T-helper 2 cell treated with Interferon-gamma antibody and Interleukin-4, amounts not matched to agents 100 ng/mL and 5 ng/mL, for 36 hours (primary cell): ENCODE measurements around the gene ZBTB46. TPM values are rescaled to one million over a fixed set of nuclear protein-coding genes. Genes with fewer than 3 reads are reported as not detected.
"Not testable (repeated sequence)": the region's sequence is repeated elsewhere in the genome, so short reads cannot be mapped to it uniquely, and the experiment has no call there.

Source experiments
- intact Hi-C: fragments of 100-400 bp; cut with micrococcal nuclease; formaldehyde crosslinking; loops from one replicate; pipeline ENCODE4 v1.15.1; 2023
- total RNA-seq: library from RNA; stranded (reverse); gene quantifications from 2 replicates; pipeline ENCODE4 v1.2.3, GENCODE V29; 2022

ZBTB46 gene
- total RNA-seq, 1 donor from 2014 or later = 0.32 TPM

GRCh38 chr20:63790572-63791168 lies 40.4 kb downstream of the ZBTB46 start:
- intact Hi-C loops = no loop called here

GRCh38 chr20:63789836-63790571 lies 41.1 kb downstream of the ZBTB46 start:
- intact Hi-C loops = loop anchor here (5.0 kb wide), 1 partner anchor 267 kb away; no protein-coding TSS in a partner anchor

GRCh38 chr20:63787749-63788148 lies 43.3 kb downstream of the ZBTB46 start:
- intact Hi-C loops = loop anchor here (2.0 to 5.0 kb wide), 2 partner anchors 77 to 270 kb away; partner anchors contain the start of gene TPD52L2

- intact Hi-C loops = loop anchor here (2.0 to 5.0 kb wide), 2 partner anchors 77 to 270 kb away; partner anchors contain the start of gene TPD52L2
Observed at GRCh38 chr20:63787302-63787701, 43.8 kb downstream of the ZBTB46 start.

GRCh38 chr20:63785691-63786131 lies 45.4 kb downstream of the ZBTB46 start:
- intact Hi-C loops = loop anchor here (2.0 to 5.0 kb wide), 2 partner anchors 79 to 272 kb away; partner anchors contain the start of gene TPD52L2

GRCh38 chr20:63783970-63784369 lies 47.1 kb downstream of the ZBTB46 start:
- intact Hi-C loops = no loop called here

- intact Hi-C loops = no loop called here
Observed at GRCh38 chr20:63782521-63782971, 48.5 kb downstream of the ZBTB46 start.

- intact Hi-C loops = no loop called here
Observed at GRCh38 chr20:63782051-63782471, 49.0 kb downstream of the ZBTB46 start.

GRCh38 chr20:63781181-63781580 lies 49.9 kb downstream of the ZBTB46 start:
- intact Hi-C loops = no loop called here

GRCh38 chr20:63778857-63779256 lies 52.2 kb downstream of the ZBTB46 start:
- intact Hi-C loops = no loop called here

GRCh38 chr20:63778034-63778752 lies 52.9 kb downstream of the ZBTB46 start:
- intact Hi-C loops = no loop called here

GRCh38 chr20:63777614-63778013 lies 53.5 kb downstream of the ZBTB46 start:
- intact Hi-C loops = no loop called here

- intact Hi-C loops = not testable (repeated sequence)
Observed at GRCh38 chr20:63776875-63777274, 54.2 kb downstream of the ZBTB46 start.

GRCh38 chr20:63775096-63775978 lies 55.7 kb downstream of the ZBTB46 start:
- intact Hi-C loops = no loop called here

- intact Hi-C loops = no loop called here
Observed at GRCh38 chr20:63774306-63774705, 56.8 kb downstream of the ZBTB46 start.

- intact Hi-C loops = no loop called here
Observed at GRCh38 chr20:63773571-63774241, 57.4 kb downstream of the ZBTB46 start.

- intact Hi-C loops = no loop called here
Observed at GRCh38 chr20:63772781-63773518, 58.1 kb downstream of the ZBTB46 start.

- intact Hi-C loops = no loop called here
Observed at GRCh38 chr20:63771046-63771707, 59.9 kb downstream of the ZBTB46 start.

- intact Hi-C loops = no loop called here
Observed at GRCh38 chr20:63769891-63770474, 61.1 kb downstream of the ZBTB46 start.
